Esophagus muscularis mucosa (tissue), 4 donors: ENCODE measurements around the gene KAT2B.

Experiments used
- CTCF ChIP-seq, 3 experiments: fragments of 200-600 bp in 2 of 3; fragments of 450-650 bp in 1 of 3; sonication (generic) in 2 of 3; IDR thresholded peaks; one replicate each; pipeline ENCODE4 v1.5.1; 2017 to 2019; ENCODE audit warnings: antibody characterized with exemption in 3 of 3, mild to moderate bottlenecking in 2 of 3, moderate library complexity in 1 of 3
- EP300 ChIP-seq: sonication (generic); formaldehyde crosslinking; IDR thresholded peaks from one replicate; pipeline ENCODE4 v1.6.1; 2017; ENCODE audit warnings: antibody characterized with exemption
- POLR2A ChIP-seq: fragments of 450-650 bp; IDR thresholded peaks from one replicate; pipeline ENCODE4 v1.6.1; 2017; ENCODE audit warnings: antibody characterized with exemption, moderate library complexity, mild to moderate bottlenecking, low read depth
- POLR2AphosphoS5 ChIP-seq, 2 donors: sonication (generic); formaldehyde crosslinking; IDR thresholded peaks; one replicate each; pipeline ENCODE4 v1.6.1; 2017; ENCODE audit warnings: antibody characterized with exemption in 2 of 2

- no peak for TF ChIP-seq CTCF (IDR thresholded peaks at IDR 0.05)
- TF ChIP-seq EP300: no peak
- no peak for TF ChIP-seq POLR2AphosphoS5 (IDR thresholded peaks at IDR 0.05)
- TF ChIP-seq POLR2A: no peak
These were observed 106.1 kb downstream of the KAT2B start for GRCh38 chr3:20146301-20146700.
